Kidney (tissue), 14 donors: ENCODE measurements around the gene TLR10. TPM values are rescaled to one million over a fixed set of nuclear protein-coding genes. Genes with fewer than 3 reads are reported as not detected.
"Not testable (repeated sequence)": the region's sequence is repeated elsewhere in the genome, so short reads cannot be mapped to it uniquely, and the experiment has no call there.

Experiments used
- DNase-seq, 5 donors: peaks; one replicate each; pipeline ENCODE4 v3.0.0-alpha.2; 2013 to 2020
- FAIRE-seq: peaks from 2 replicates; lab custom pipeline; 2012; peaks lifted over from hg19 to GRCh38; lab: Jason Lieb, UNC
- H3K27ac ChIP-seq, 2 donors: one replicate each; pipeline ENCODE4 v1.7.0; 2013; ENCODE audit warnings: low read depth in 2 of 2, low read length in 2 of 2, inconsistent platforms in 1 of 2
- H3K27me3 ChIP-seq: one replicate; pipeline ENCODE4 v1.7.1; 2013; ENCODE audit warnings: low read length, inconsistent platforms; ENCODE audit not compliant: control insufficient read depth, insufficient read depth
- H3K36me3 ChIP-seq, 3 donors: one replicate each; pipeline versions ENCODE4 v1.7.0 to v1.7.1; 2013; ENCODE audit warnings: low read length in 3 of 3, control low read depth in 1 of 3, inconsistent platforms in 1 of 3; ENCODE audit not compliant: insufficient read depth in 3 of 3, control insufficient read depth in 2 of 3
- H3K4me1 ChIP-seq, 3 donors: one replicate each; pipeline versions ENCODE4 v1.7.0 to v1.7.1; 2013; ENCODE audit warnings: low read length in 3 of 3, inconsistent platforms in 1 of 3, low read depth in 1 of 3; ENCODE audit not compliant: control insufficient read depth in 2 of 3, insufficient read depth in 2 of 3
- H3K4me3 ChIP-seq, 3 donors: one replicate each; pipeline versions ENCODE4 v1.7.0 to v1.8.1; 2013; ENCODE audit warnings: low read length in 3 of 3, control low read depth in 1 of 3, inconsistent platforms in 1 of 3
- H3K9ac ChIP-seq, 3 donors: one replicate each; pipeline versions ENCODE4 v1.7.0 to v1.7.1; 2013; ENCODE audit warnings: low read length in 3 of 3, control low read depth in 1 of 3, inconsistent platforms in 1 of 3
- H3K9me3 ChIP-seq, 3 donors: one replicate each; pipeline versions ENCODE4 v1.7.0 to v1.7.1; 2013; ENCODE audit warnings: low read length in 3 of 3, control low read depth in 1 of 3, inconsistent platforms in 1 of 3; ENCODE audit not compliant: control insufficient read depth in 2 of 3, insufficient read depth in 1 of 3
- CTCF ChIP-seq: IDR thresholded peaks from 3 replicates; pipeline ENCODE4 v1.5.1; 2012; ENCODE audit warnings: mild to moderate bottlenecking, moderate library complexity, borderline replicate concordance; ENCODE audit not compliant: insufficient read depth; ENCODE audit errors: extremely low read depth
- intact Hi-C: fragments of 100-400 bp; cut with DNase I; formaldehyde crosslinking; loops from one replicate; pipeline ENCODE4 v1.11.1; 2022
- polyA plus RNA-seq: library from polyadenylated mRNA; stranded (reverse); fragments of 350-450 nt; fragmentation: Illumina TruSeq; extraction: RNeasy Lipid Tissue Mini Kit (QIAGEN cat#74804); gene quantifications from one replicate; pipeline ENCODE4 v1.2.3, GENCODE V29; 2014; ENCODE audit warnings: low read depth, low replicate concordance; ENCODE audit not compliant: insufficient read depth
- total RNA-seq: library from RNA; stranded (reverse); fragmentation: NEBNext Ultra II Directional; extraction: Animal tissue kit (Norgen Biotek cat#: 25700); gene quantifications from one replicate; pipeline ENCODE4 v1.2.1, GENCODE V29; 2021
- donor health status: control.
- donor health status: control.
- donor health status: control.
- donor health status: control.
- donor health status: control.
- donor health status: DM: yes; HTN: yes; CAD: no.
- donor health status: Normal renal cell carcinoma (clear cell type).

The TLR10 gene
- total and polyA plus RNA-seq, 2 donors from 2014 or later = 0.11 to 2.0 TPM

GRCh38 chr4:38779790-38780189, 3.0 kb downstream of the TLR10 start:
- TF ChIP-seq CTCF = no peak
- no peaks in the 10 kb centered on the region for H3K9me3 ChIP-seq
- no peaks in the 10 kb centered on the region for H3K27me3 ChIP-seq
- intact Hi-C loops = no loop called here
- no peak overlapping the region for H3K4me3 ChIP-seq
- no peaks in the 10 kb centered on the region for H3K36me3 ChIP-seq
- H3K4me1 ChIP-seq = peaks cover 0 to 3% (median 0%) of the 10 kb centered on the region in 3 donors
- no peak overlapping the region for H3K27ac ChIP-seq
- H3K9ac ChIP-seq = no peak overlapping the region
- DNase-seq (no peak), FAIRE-seq (no peak)

GRCh38 chr4:38777925-38778324, 4.9 kb downstream of the TLR10 start:
- H3K27ac ChIP-seq, FAIRE-seq, H3K4me1 ChIP-seq, H3K27me3 ChIP-seq, DNase-seq, H3K4me3 ChIP-seq, H3K9ac ChIP-seq, H3K36me3 ChIP-seq, H3K9me3 ChIP-seq, intact Hi-C loops: not testable (repeated sequence)

DNA sequence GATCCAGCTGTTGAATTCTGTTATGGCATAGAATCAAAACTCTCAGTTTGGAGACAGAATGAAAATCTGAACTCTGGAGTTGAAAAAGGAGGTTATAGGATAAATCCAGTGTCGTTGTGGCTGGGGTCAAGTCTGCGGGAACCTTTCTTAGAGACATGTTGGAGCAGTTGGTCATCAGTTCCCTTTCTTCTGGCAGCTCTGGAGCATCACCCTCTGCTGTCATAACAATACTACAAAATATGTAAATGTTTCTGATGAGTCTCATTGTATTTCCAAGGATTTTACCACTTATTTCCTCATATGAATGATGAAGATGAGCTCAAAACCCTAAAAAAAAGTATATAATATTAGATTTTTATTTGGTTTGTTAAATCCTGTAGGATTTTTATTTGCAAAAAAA, 7.5 kb downstream of the TLR10 start:
- FAIRE-seq = no peak
- H3K36me3 ChIP-seq = no peaks in the 10 kb centered on the region
- H3K27me3 ChIP-seq = no peaks in the 10 kb centered on the region
- no peak for DNase-seq
- H3K9me3 ChIP-seq = no peaks in the 10 kb centered on the region
- H3K27ac ChIP-seq = no peak overlapping the region
- no peak overlapping the region for H3K9ac ChIP-seq
- TF ChIP-seq CTCF = no peak
- no peaks in the 10 kb centered on the region for H3K4me1 ChIP-seq
- H3K4me3 ChIP-seq = no peak overlapping the region
- intact Hi-C loops = no loop called here

GRCh38 chr4:38774181-38774955, 8.4 kb downstream of the TLR10 start:
- Histone ChIP-seq H3K27ac (no peak overlapping the region), H3K4me1 (no peaks in the 10 kb centered on the region), H3K9me3 (no peaks in the 10 kb centered on the region), H3K4me3 (no peak overlapping the region), H3K9ac (no peak overlapping the region), H3K36me3 (no peaks in the 10 kb centered on the region), H3K27me3 (no peaks in the 10 kb centered on the region)
- intact Hi-C loops = no loop called here
- FAIRE-seq (no peak), DNase-seq (no peak)
- no peak for TF ChIP-seq CTCF

GRCh38 chr4:38770281-38770680, 12.5 kb downstream of the TLR10 start:
- DNase-seq, H3K36me3 ChIP-seq, H3K9ac ChIP-seq, H3K27ac ChIP-seq, FAIRE-seq, H3K4me1 ChIP-seq, H3K27me3 ChIP-seq, H3K4me3 ChIP-seq, H3K9me3 ChIP-seq, intact Hi-C loops: not testable (repeated sequence)
